Right renal pelvis (tissue), 4 donors: ENCODE measurements around the gene PLVAP. TPM values are rescaled to one million over a fixed set of nuclear protein-coding genes. Genes with fewer than 3 reads are reported as not detected.

Experiments used
- DNase-seq, 4 donors: peaks; one replicate each; pipeline ENCODE4 v3.0.0-alpha.2; 2013; ENCODE audit warnings: low read depth in 4 of 4, low spot score in 3 of 4, missing footprints in 1 of 4
- polyA plus RNA-seq, 4 donors: library from polyadenylated mRNA; unstranded; fragments of 120-200 nt; gene quantifications; one replicate each; pipeline ENCODE4 v1.2.1, GENCODE V29; 2013; ENCODE audit not compliant: insufficient read length in 4 of 4

The PLVAP gene
- polyA plus RNA-seq, result 100 to 1,000 TPM; 178 to 215 (median 198) TPM

GRCh38 chr19:17376935-17377600 is at the start of gene PLVAP:
TSS of gene PLVAP (minus strand) at chr19:17377342. CDS start at chr19:17377288, 54 bp downstream.
- DNase-seq, result no peak

GRCh38 chr19:17424743-17425365 is 47.7 kb upstream of the PLVAP start:
- no peak for DNase-seq

GRCh38 chr19:17423429-17424208 is 46.5 kb upstream of the PLVAP start:
- no peak for DNase-seq

- no peak for DNase-seq
These were observed 44.8 kb upstream of the PLVAP start for GRCh38 chr19:17421942-17422341.

- no peak for DNase-seq
These were observed 43.4 kb upstream of the PLVAP start for GRCh38 chr19:17420475-17420924.

- DNase-seq, result peak; percentile 98 to 99 (median 98)
These were observed 42.7 kb upstream of the PLVAP start, which contains the start of gene MVB12A for GRCh38 chr19:17419621-17420474. TSS of gene MVB12A (plus strand) at chr19:17420047. CDS start at chr19:17420136, 89 bp downstream.

- no peak for DNase-seq
These were observed 42.0 kb upstream of the PLVAP start for GRCh38 chr19:17419154-17419620.

- no peak for DNase-seq
These were observed 41.6 kb upstream of the PLVAP start for GRCh38 chr19:17418710-17419109.

- no peak for DNase-seq
These were observed 38.0 kb upstream of the PLVAP start for GRCh38 chr19:17415121-17415520.

GRCh38 chr19:17414097-17414496 is 37.0 kb upstream of the PLVAP start:
- DNase-seq, result no peak

- no peak for DNase-seq
These were observed 34.7 kb upstream of the PLVAP start for GRCh38 chr19:17411801-17412200.

GRCh38 chr19:17409990-17410389 is 32.8 kb upstream of the PLVAP start:
- DNase-seq, result no peak

- no peak for DNase-seq
These were observed 29.7 kb upstream of the PLVAP start for GRCh38 chr19:17406887-17407196.

- DNase-seq, result no peak
These were observed 29.1 kb upstream of the PLVAP start for GRCh38 chr19:17406046-17406886.

GRCh38 chr19:17405250-17406045 is 28.3 kb upstream of the PLVAP start, which contains the start of gene BST2:
TSS of gene BST2 (minus strand) at chr19:17405630. CDS start at chr19:17405575, 55 bp downstream.
- no peak for DNase-seq

- no peak for DNase-seq
These were observed 27.6 kb upstream of the PLVAP start for GRCh38 chr19:17404621-17405249.

- no peak for DNase-seq
These were observed 26.9 kb upstream of the PLVAP start for GRCh38 chr19:17404015-17404414.
